ENCODE data around the gene POU3F2.

The POU3F2 gene

DNA sequence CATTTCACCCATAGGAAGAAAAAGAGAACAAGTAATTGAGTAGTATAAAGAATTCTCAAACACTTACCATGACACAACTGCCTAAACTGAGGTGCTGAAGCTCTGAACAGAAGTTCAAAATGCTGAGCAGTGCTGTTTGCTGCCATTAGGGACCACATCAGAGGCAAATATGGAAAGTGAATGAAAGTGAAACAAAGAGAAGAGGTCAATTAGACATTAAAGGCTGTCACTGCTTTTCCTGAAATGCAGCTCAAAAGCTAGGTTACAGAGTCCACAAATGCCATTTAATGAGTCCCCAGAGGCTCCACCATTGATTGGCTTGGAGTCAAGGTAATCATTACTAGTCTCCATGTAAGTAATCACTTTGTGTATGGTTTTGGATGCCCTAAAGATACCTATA is 46.1 kb downstream of the POU3F2 start:
- Histone ChIP-seq H3K9me3 (ENCODE audit: control insufficient read depth, low read length) (no peaks in the 10 kb centered on the region), H3K27me3 (ENCODE audit: control insufficient read depth, insufficient read depth, low read length, poor library complexity, severe bottlenecking) (no peaks in the 10 kb centered on the region), H3K27ac (ENCODE audit: insufficient read depth, low read depth, low read length, poor library complexity, severe bottlenecking) (no peak overlapping the region), H3K4me1 (ENCODE audit: control insufficient read depth, insufficient read depth, low read length) (no peaks in the 10 kb centered on the region), H3K36me3 (ENCODE audit: control insufficient read depth, insufficient read depth, low read length) (no peaks in the 10 kb centered on the region), H3K4me3 (ENCODE audit: insufficient read depth, low read depth, low read length) (no peak overlapping the region)

DNA sequence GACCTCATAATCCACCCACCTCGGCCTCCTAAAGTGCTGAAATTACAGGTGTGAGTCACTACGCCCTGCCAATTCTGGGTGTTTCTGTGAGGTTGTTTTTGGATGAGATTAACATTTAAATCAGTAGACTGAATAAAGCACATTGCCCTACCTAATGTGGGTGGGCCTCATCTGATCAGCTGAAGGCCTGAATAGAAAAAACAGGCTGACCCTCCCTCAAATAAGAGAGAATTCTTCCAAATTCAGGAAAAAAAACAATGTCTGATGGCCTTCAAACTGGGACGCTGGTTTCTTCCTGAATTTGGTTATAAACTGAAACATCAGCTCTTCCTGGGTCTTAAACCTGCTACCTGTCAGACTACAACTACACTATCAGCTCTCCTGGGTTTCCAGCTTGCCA is 51.0 kb downstream of the POU3F2 start:
- Histone ChIP-seq H3K36me3 (ENCODE audit: control insufficient read depth, insufficient read depth, low read length) (no peaks in the 10 kb centered on the region), H3K4me1 (ENCODE audit: control insufficient read depth, insufficient read depth, low read length) (no peaks in the 10 kb centered on the region), H3K4me3 (ENCODE audit: insufficient read depth, low read depth, low read length) (no peak overlapping the region), H3K27ac (ENCODE audit: insufficient read depth, low read depth, low read length, poor library complexity, severe bottlenecking) (no peak overlapping the region), H3K27me3 (ENCODE audit: control insufficient read depth, insufficient read depth, low read length, poor library complexity, severe bottlenecking) (no peaks in the 10 kb centered on the region), H3K9me3 (ENCODE audit: control insufficient read depth, low read length) (no peaks in the 10 kb centered on the region)
- 55 to 83% methylated on average over 2 to 3 of the region's 3 CpGs for WGBS, 2 experiments

DNA sequence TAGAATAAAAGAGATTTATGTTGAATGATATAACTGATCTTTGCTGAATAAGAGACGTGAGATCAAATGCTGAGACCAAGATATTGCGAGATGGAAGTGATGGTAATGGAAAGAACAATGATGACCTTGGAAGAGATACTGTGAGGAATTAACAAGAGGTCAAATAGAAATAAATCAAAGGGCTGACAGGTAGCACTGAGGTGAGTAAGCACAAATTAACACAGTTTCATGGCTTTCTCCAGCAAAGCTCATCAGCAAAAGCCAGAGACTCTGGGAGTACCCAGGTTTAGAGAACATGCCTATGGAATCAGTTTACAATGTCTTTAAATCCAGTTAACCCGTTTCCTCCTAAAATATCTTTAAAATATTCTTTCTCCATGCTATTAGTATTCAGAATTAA is 53.3 kb downstream of the POU3F2 start:
- Histone ChIP-seq H3K36me3 (ENCODE audit: control insufficient read depth, insufficient read depth, low read length) (no peaks in the 10 kb centered on the region), H3K27ac (ENCODE audit: insufficient read depth, low read depth, low read length, poor library complexity, severe bottlenecking) (no peak overlapping the region), H3K9me3 (ENCODE audit: control insufficient read depth, low read length) (no peaks in the 10 kb centered on the region), H3K27me3 (ENCODE audit: control insufficient read depth, insufficient read depth, low read length, poor library complexity, severe bottlenecking) (no peaks in the 10 kb centered on the region), H3K4me1 (ENCODE audit: control insufficient read depth, insufficient read depth, low read length) (no peaks in the 10 kb centered on the region), H3K4me3 (ENCODE audit: insufficient read depth, low read depth, low read length) (no peak overlapping the region)
- WGBS, 2 experiments: 91 to 95% methylated on average over 2 to 3 of the region's 3 CpGs

Data from ectodermal cell (in vitro differentiated cells).